Esophagus mucosa (tissue), 1 donor: Measurements from ENCODE around the gene ACSF2. TPM values are rescaled to one million over a fixed set of nuclear protein-coding genes. Genes with fewer than 3 reads are reported as not detected.
A peak's percentile ranks its signal among the peaks of the same experiment; 100 is the strongest.
"Not testable (repeated sequence)": the region's sequence is repeated elsewhere in the genome, so short reads cannot be mapped to it uniquely, and the experiment has no call there.

Experiments
- ATAC-seq: fragments of 200-7000 bp; cut with Tn5 transposase; one replicate; pipeline ENCODE4 v1.9.1; 2020
- total RNA-seq: library from RNA; stranded (reverse); gene quantifications from one replicate; pipeline ENCODE4 v1.2.4, GENCODE V29; 2023
- donor health status: DM: yes; HTN: yes; CAD: no.

ACSF2 gene, protein sequence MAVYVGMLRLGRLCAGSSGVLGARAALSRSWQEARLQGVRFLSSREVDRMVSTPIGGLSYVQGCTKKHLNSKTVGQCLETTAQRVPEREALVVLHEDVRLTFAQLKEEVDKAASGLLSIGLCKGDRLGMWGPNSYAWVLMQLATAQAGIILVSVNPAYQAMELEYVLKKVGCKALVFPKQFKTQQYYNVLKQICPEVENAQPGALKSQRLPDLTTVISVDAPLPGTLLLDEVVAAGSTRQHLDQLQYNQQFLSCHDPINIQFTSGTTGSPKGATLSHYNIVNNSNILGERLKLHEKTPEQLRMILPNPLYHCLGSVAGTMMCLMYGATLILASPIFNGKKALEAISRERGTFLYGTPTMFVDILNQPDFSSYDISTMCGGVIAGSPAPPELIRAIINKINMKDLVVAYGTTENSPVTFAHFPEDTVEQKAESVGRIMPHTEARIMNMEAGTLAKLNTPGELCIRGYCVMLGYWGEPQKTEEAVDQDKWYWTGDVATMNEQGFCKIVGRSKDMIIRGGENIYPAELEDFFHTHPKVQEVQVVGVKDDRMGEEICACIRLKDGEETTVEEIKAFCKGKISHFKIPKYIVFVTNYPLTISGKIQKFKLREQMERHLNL
- total RNA-seq: 15.1 TPM

DNA sequence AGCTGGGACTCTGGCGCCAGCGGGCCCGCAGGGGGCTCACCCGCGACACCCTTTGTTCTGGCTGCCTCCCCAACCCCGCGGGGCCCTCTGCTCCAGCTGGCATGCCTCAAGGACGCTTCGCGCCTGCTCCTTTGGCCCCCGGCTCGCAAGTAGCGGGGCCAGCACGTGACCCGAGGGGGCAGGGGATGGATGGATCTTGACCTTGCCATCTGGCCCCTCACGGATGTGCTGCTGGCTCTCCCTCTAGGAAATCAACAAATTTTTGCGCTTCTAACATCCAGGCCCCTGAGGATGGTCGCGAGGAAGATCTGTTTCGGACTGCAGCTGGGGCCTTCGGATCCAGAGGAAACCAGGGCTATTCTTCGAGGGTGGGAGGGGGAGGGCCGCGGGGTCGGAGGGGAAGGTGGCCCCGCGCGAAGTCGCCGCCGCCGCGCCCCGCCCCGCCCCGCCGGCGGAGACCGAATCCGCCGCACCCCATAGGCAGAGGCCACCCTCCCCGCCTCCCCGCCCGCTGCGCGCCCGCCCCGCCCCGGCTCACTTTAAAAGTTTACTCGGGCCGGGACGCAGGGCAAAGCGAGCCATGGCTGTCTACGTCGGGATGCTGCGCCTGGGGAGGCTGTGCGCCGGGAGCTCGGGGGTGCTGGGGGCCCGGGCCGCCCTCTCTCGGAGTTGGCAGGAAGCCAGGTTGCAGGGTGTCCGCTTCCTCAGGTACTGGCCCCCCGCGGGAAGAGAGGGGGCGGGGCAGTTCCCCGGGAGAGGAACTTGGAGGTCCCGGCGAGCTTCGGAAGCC, at the start of gene ACSF2:
ACSF2 (plus strand) TSS at position 537 of the 790 bp plus-strand sequence; CDS start at position 581, 44 bp downstream.
- peak; percentile 72 for ATAC-seq

DNA sequence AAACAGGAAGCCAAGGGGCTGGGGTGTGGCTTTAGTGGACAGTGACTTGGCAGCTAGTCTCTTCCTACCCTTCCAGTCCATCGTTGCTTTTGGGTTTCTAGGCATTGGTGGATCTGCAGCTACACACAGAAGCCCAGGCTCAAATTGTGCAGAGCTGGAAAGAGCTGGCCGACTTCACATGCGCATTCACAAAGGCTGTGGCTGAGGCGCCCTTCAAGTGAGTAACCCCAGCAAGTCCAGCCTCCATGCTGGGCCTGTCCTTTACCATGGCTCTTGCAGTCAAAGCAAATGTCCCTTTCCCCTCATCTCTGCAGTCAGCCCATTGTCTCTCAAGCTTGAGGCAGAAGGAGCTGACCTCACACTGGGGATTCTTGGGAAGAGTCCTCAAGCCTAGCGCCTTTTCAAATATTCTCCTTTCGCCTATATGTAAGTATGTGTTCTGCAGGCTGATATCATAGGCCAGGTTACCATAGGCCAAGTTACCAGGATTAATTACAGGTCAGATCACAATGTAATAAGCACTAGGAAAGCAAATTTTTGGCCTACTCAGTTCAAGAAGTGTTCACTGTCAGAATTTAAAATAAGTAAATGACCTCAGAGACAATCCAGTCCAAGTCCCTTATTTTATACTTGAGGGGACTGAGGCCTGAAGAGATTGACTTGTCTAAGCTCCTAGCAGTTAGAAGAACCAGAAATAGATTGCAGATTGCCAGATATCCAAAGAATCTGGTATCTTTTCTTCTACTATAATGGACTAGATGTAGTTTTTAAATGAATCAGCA, 46.5 kb upstream of the ACSF2 start:
- ATAC-seq: no peak

GRCh38 chr17:50380369-50381259, 45.4 kb upstream of the ACSF2 start:
- ATAC-seq: no peak

GRCh38 chr17:50381260-50381815, 44.7 kb upstream of the ACSF2 start:
- no peak for ATAC-seq

DNA sequence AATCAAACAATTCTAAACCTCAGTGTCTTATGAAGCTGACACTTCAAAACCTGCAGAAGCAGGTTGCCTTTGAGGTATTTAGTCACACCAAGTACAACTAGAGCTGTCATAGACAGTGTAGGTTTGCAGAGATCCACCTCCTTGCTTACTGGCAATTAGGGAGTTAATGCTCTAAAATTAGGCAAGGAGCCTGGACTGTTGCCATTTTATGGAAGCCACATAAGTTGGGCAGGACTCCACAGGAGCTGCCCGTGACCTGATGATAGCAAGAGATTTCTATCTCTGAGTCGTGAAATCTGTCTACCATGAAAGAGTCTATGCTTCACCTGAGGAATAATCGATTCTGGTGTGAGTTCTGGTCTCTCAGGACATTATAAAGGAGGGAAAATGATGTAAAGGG, 44.1 kb upstream of the ACSF2 start:
- no peak for ATAC-seq

DNA sequence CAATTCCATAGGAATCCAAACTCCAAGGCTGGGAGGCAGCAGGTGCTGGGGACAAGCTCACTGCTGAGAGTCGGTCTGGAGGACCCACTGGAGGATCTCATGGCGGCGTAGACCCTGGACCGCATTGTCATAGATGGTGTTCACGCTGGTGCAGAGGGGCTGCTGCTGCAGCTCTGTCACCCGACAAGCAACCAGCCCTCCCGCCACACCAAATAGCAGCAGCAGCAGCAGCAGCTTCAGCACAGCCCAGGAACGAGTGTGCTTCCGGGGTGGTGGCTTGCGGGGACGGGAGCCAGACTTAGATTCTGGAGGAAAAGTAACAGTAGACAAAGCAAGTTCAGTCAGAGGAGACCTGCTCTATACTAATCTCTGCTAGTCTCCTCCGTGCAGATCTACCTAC, 43.1 kb upstream of the ACSF2 start:
- no peak for ATAC-seq

- no peak for ATAC-seq
Measured at GRCh38 chr17:50386510-50386909, 39.5 kb upstream of the ACSF2 start.

DNA sequence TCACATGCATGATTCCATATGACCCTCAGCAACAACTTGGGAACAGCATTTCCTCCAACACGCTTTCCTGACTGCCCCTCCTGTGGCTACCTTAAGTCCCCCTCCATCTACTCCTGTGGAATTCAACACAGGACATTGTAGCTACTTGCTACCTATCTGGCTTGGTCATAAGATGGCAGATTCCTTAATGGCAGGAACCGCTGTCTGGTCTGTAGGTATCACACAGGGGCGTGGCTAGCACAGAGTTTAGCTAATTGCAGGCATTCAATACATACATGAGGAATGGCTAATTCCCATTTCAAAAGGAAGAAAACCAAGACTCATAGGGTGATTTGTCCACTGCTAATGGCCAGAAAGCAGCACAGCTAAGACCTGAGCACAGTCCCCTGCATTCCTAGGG, 37.3 kb upstream of the ACSF2 start:
- ATAC-seq: no peak

DNA sequence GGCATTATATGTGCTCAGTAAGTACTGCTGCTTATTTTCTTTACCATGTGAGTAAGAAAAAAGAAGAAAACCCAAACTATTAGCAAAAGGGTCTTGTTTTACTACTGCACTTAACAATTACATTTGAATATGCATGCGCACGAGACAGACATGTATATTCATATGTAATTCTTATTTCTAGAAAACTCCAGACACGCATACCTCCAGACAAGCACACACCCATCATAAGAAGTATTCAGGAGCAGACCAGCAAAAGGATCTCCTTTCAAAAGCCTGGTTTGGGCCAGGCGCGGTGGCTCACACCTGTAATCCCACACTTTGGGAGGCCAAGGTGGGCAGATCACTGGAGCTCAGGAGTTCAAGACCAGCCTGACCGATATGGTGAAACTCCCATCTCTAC, 36.5 kb upstream of the ACSF2 start:
- no peak for ATAC-seq

DNA sequence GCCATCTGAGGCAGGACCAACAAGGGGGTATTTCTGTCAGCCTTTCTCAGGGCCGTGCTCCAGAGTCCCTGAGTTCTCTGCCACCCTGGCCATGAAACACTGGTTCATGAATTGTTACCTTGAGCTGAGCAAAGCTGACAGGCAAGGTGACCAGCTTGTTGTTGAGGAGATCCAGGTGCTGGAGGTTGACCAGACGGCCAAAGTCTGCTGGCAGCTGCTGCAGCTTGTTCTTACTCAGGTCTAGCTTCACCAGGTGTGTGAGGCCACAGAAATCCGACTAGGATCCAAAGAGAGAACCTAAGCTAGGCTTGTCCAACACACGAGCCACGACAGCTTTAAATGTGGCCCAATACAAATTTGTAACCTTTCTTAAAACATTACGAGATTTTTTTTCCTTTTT, 33.4 kb upstream of the ACSF2 start:
- ATAC-seq: no peak

DNA sequence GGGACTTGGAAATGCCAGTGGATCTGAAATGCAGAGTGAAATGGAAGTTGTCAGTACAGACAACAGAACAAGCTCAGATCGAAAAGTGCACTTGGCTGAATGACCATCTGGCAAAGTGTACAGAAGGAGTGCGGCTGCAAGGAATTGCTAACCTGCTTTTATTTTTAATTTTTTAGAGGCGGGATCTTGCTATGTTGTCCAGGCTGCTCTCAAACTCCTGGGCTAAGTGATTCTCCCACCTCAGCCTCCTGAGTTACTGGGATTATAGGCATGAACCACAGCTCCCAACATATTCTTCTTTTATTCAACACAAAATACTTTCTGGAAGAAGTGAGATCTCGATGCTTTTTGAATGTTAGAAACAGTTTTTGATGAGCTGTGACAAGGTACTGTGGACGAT, 32.3 kb upstream of the ACSF2 start:
- ATAC-seq: no peak

- no peak for ATAC-seq
Measured at GRCh38 chr17:50394711-50395110, 31.3 kb upstream of the ACSF2 start.

DNA sequence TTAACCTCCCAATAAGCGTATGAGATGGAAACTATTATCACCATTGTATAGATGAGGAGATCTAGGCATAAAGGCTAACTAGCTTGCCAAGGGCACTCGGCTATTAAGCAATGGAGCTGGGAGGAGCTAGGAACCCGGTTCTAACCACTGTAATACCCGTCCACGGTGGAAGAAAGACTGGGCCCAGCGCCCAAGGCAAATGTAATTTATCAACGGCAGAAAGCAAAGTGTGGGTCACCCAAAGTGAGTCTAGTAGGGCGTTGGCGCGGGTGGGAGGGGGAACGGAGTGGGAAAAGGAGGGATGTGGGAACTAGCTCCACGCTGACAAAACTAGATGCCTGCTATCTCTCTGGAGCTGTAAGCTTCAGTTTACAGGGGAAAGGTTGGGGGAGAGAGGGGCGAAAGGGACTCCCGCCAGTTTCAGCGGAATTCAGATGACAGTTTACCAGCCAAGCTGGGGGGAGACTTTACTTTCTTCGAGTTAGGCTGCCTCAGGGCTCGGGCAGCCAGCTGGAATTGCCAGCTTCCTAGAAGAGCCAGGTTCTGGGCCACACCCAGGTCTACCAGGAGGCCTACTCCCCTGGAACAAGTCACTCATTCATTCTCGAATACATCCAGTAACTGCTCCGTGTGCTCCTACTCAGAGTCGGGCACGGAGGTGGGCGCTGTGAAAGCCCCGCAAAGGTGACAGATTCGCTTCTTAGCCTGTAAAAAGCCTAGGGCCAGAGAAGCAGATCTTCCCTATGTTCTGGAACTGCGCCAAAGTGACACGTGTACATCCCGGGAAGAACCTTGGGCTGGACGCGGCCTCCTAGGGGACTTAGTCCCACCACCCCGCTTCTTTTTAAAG, 29.5 kb upstream of the ACSF2 start:
- ATAC-seq: peak; percentile 83

GRCh38 chr17:50397111-50397918, 28.7 kb upstream of the ACSF2 start, which contains the start of gene LRRC59:
Gene LRRC59 (minus strand): TSS chr17:50397523. CDS start chr17:50397317, 206 bp downstream.
- peak; percentile 97 for ATAC-seq

- ATAC-seq: no peak
Measured at GRCh38 chr17:50397919-50398285, 28.1 kb upstream of the ACSF2 start.

DNA sequence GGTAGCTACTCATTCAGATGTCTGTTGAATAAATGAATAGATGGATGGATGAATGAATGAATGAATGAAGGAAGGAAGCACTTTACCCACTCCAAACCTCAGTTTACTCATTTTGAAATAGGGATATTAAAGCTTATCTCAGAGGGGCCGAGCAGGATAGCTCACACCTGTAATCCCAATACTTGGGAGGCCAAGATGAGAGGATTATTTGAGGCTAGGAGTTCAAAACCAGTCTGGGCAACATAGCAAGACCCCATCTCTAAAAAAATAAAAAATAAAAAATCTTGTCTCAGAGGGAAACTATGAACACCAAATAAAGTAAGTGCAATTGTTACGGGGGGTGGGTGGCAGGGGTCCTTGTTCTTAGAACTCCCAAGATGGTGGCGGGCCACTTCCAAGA, 27.3 kb upstream of the ACSF2 start:
- not testable (repeated sequence) for ATAC-seq

- not testable (repeated sequence) for ATAC-seq
Measured at GRCh38 chr17:50399591-50399990, 26.4 kb upstream of the ACSF2 start.

DNA sequence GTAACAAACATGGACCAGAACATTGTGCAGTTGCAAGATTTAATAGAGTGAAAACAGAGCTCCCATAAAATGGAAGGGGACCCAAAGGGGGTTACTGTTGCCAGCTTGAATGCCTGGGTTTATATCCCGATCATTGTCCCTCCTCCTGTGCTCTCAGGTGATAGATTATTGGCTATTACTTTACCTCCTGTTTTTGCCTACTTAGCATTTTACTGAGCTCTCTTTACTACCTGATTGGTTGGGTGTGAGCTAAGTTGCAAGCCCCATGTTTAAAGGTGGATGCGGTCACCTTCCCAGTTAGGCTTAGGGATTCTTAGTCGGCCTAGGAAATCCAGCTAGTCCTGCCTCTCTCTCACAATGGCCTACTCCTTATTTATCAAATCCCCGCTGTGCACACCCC, 20.7 kb upstream of the ACSF2 start:
- not testable (repeated sequence) for ATAC-seq

GRCh38 chr17:50406578-50406977, 19.4 kb upstream of the ACSF2 start:
- ATAC-seq: no peak
